ENCODE results near the gene TCTN1. TPM values are rescaled to one million over a fixed set of nuclear protein-coding genes. Genes with fewer than 3 reads are reported as not detected.
"Not testable (repeated sequence)": the region's sequence is repeated elsewhere in the genome, so short reads cannot be mapped to it uniquely, and the experiment has no call there.

Gene TCTN1
- total RNA-seq, 6 experiments from 2014 or later: 24.2 to 30.3 (median 25.6) TPM

GRCh38 chr12:110641521-110641920 lies 27.6 kb downstream of the TCTN1 start:
- Mint-ChIP-seq H3K9me3 (no peaks in the 10 kb centered on the region), H3K4me3 (no peak overlapping the region), H3K27me3 (ENCODE audit: insufficient read depth) (peaks cover 4% of the 10 kb centered on the region), H3K36me3 (ENCODE audit: low read depth) (peaks cover 5% of the 10 kb centered on the region), H3K27ac (no peak overlapping the region), H3K4me1 (ENCODE audit: low read depth) (peaks cover 37% of the 10 kb centered on the region)
- DNase-seq: no peak
- no peak for TF ChIP-seq CTCF (IDR thresholded peaks at IDR 0.05)

DNA sequence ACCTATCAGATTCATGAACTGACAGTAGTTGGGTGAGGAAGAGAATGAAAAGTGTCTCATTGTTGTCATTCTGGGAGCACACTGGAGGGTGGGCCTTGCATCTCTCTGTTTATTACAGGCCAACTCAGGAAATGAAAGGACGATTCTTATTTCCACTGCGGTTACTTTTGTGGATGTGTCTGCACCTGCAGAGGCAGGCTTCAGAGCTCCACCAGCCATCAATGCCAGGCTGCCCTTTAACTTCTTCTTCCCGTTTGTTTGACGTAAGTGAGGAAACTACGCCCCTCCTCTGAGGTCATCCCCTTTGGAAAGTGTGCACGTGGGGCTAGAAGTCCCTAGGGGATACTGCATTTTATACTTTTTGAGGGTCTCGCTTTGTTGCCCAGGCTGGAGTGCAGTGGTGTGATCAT lies 33.7 kb downstream of the TCTN1 start:
- H3K27ac Mint-ChIP-seq: no peak overlapping the region
- no peaks in the 10 kb centered on the region; the same call in 1 of the 2 replicates for H3K27me3 Mint-ChIP-seq (ENCODE audit: insufficient read depth)
- DNase-seq: no peak
- no peaks in the 10 kb centered on the region for H3K9me3 Mint-ChIP-seq
- H3K36me3 Mint-ChIP-seq (ENCODE audit: low read depth): no peaks in the 10 kb centered on the region; the same call in 1 of the 2 replicates
- TF ChIP-seq CTCF (IDR thresholded peaks at IDR 0.05): no peak
- H3K4me3 Mint-ChIP-seq: no peak overlapping the region
- peaks cover 6% of the 10 kb centered on the region; the same call in 1 of the 2 replicates for H3K4me1 Mint-ChIP-seq (ENCODE audit: low read depth)

GRCh38 chr12:110649341-110649847 lies 35.5 kb downstream of the TCTN1 start:
- no peak overlapping the region for H3K27ac Mint-ChIP-seq
- DNase-seq: no peak
- no peaks in the 10 kb centered on the region; the same call in 1 of the 2 replicates for H3K27me3 Mint-ChIP-seq (ENCODE audit: insufficient read depth)
- no peak for TF ChIP-seq CTCF (IDR thresholded peaks at IDR 0.05)
- no peaks in the 10 kb centered on the region for H3K4me1 Mint-ChIP-seq (ENCODE audit: low read depth)
- H3K4me3 Mint-ChIP-seq: no peak overlapping the region
- no peaks in the 10 kb centered on the region for H3K36me3 Mint-ChIP-seq (ENCODE audit: low read depth)
- no peaks in the 10 kb centered on the region for H3K9me3 Mint-ChIP-seq

GRCh38 chr12:110654238-110654637 lies 40.3 kb downstream of the TCTN1 start:
- DNase-seq; H3K36me3 Mint-ChIP-seq (ENCODE audit: low read depth); H3K4me3 Mint-ChIP-seq; H3K9me3 Mint-ChIP-seq; H3K4me1 Mint-ChIP-seq (ENCODE audit: low read depth); H3K27ac Mint-ChIP-seq: not testable (repeated sequence)
- H3K27me3 Mint-ChIP-seq (ENCODE audit: insufficient read depth): peaks cover 16% of the 10 kb centered on the region

DNA sequence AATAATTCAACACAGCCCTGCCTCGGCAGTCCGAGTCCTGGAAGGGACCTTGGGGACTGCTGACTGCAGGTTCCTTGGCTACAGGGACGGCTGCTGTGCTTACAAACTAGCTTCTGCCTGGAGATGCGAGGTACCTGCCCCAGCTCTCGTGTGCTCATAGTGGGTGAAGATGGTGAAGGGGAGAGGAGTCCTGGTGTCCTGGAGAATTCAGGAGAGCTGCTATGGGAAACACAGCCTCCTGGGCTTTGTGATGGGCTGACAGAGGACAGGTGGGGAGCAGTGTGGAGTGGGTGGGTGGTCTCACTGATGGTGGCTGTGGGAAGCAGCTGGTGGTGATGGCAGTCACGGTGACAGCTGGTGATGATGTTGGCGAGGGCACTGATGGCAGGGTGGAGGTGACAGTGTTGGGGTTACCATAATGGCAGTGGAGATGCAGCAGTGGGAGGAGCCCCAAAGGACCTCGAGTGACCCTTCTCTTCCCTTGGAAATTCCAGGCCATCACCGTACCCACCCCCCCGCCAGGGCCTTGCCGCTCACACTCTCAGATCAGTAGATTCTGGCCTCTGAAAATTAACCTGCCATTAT lies 42.2 kb downstream of the TCTN1 start:
- Mint-ChIP-seq H3K9me3 (no peaks in the 10 kb centered on the region), H3K4me3 (no peak overlapping the region), H3K36me3 (ENCODE audit: low read depth) (no peaks in the 10 kb centered on the region), H3K27ac (no peak overlapping the region), H3K27me3 (ENCODE audit: insufficient read depth) (peaks cover 22% of the 10 kb centered on the region), H3K4me1 (ENCODE audit: low read depth) (no peaks in the 10 kb centered on the region)
- no peak for DNase-seq
- no peak for TF ChIP-seq CTCF (IDR thresholded peaks at IDR 0.05)

DNA sequence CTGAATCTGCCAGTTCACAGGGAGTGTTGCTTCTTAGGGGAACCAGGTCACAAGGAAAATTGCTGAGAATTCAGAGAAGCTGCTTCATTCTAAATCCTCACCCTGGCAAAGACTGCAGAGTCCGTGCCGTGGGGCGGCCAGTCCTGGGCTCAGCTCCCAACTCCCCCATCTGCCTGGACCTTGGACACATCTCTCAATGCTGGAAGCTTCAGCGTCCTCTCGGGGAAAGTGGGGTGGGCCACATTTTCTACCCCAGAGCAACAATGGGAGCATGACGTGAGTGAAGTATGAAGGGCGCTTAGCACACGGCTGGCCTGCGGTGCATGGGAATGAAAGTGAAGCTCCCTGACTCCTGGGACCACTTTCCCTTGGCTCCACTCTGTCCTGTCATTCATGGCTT lies 43.8 kb downstream of the TCTN1 start:
- Mint-ChIP-seq H3K36me3 (ENCODE audit: low read depth) (no peaks in the 10 kb centered on the region), H3K4me3 (no peak overlapping the region), H3K4me1 (ENCODE audit: low read depth) (no peaks in the 10 kb centered on the region), H3K9me3 (no peaks in the 10 kb centered on the region), H3K27ac (no peak overlapping the region), H3K27me3 (ENCODE audit: insufficient read depth) (peaks cover 27% of the 10 kb centered on the region)
- TF ChIP-seq CTCF (IDR thresholded peaks at IDR 0.05): no peak
- no peak for DNase-seq
